HG03571 (cell line): ENCODE results near the gene PPT2.
"Not testable (repeated sequence)": the region's sequence is repeated elsewhere in the genome, so short reads cannot be mapped to it uniquely, and the experiment has no call there.

Experiments used
- ATAC-seq: cut with Tn5 transposase; IDR thresholded peaks from one replicate; pipeline ENCODE4 v1.9.1; 2021; ENCODE audit not compliant: unreplicated experiment

PPT2 gene

GRCh38 chr6:32127409-32127716, 26.6 kb upstream of the PPT2 start:
- no peak for ATAC-seq

GRCh38 chr6:32127717-32128592, 26.0 kb upstream of the PPT2 start, which contains the start of gene ATF6B:
TSS of gene ATF6B (minus strand) at chr6:32128246. CDS start at chr6:32128207, 39 bp downstream.
- ATAC-seq: peak; percentile 75

GRCh38 chr6:32128751-32129296, 25.1 kb upstream of the PPT2 start:
- ATAC-seq: no peak

GRCh38 chr6:32129297-32130088, 24.4 kb upstream of the PPT2 start:
- no peak for ATAC-seq

- no peak for ATAC-seq
Measured at GRCh38 chr6:32131439-32131948, 22.4 kb upstream of the PPT2 start.

GRCh38 chr6:32132110-32132509, 21.8 kb upstream of the PPT2 start:
- ATAC-seq: no peak

GRCh38 chr6:32133786-32134185, 20.2 kb upstream of the PPT2 start:
- no peak for ATAC-seq

- ATAC-seq: no peak
Measured at GRCh38 chr6:32137454-32137853, 16.5 kb upstream of the PPT2 start.

GRCh38 chr6:32139590-32139989, 14.4 kb upstream of the PPT2 start:
- ATAC-seq: no peak

GRCh38 chr6:32140420-32141046, 13.4 kb upstream of the PPT2 start:
- ATAC-seq: no peak

- ATAC-seq: not testable (repeated sequence)
Measured at GRCh38 chr6:32144238-32144637, 9.7 kb upstream of the PPT2 start.

GRCh38 chr6:32146287-32146686, 7.7 kb upstream of the PPT2 start:
- no peak for ATAC-seq

- ATAC-seq: no peak
Measured at GRCh38 chr6:32146687-32147086, 7.3 kb upstream of the PPT2 start.

GRCh38 chr6:32147401-32148132, 6.4 kb upstream of the PPT2 start:
- no peak for ATAC-seq

- no peak for ATAC-seq
Measured at GRCh38 chr6:32148289-32149091, 5.5 kb upstream of the PPT2 start.

- no peak for ATAC-seq
Measured at GRCh38 chr6:32149092-32149755, 4.7 kb upstream of the PPT2 start.

GRCh38 chr6:32149932-32150870, 3.7 kb upstream of the PPT2 start:
- no peak for ATAC-seq
